ENCODE measurements around the gene TULP4. TPM values are rescaled to one million over a fixed set of nuclear protein-coding genes. Genes with fewer than 3 reads are reported as not detected.

TULP4 gene
- total and polyA plus RNA-seq, 2 of the 8 experiments (the other 6 are each of a cell fraction or from before 2014, with no cell fraction given), result 7.7 to 51.6 TPM

DNA sequence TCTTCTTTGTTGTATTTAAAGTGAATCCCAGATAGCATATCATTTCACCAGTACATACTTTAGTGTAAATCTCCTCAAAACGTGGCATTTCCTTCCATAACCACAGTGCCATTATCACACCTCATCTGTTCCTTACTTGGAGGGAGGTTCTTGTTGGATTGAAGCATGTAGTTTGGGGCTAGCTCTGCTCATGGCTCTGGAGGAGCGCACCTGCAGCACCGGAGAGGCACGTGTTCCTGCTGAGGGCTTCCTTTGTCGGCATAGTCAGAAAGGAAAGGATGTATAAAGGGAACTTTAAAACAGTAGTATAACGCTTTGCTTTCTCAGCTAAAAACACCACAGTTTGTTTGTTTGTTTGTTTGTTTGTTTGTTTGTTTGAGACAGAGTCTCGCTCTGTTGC lies 126.0 kb downstream of the TULP4 start:
- Histone ChIP-seq H3K9ac (replicated peaks in 1 of 4; ENCODE audit: extremely low read depth in 1 of 4, low read depth in 3 of 4, low read length in 3 of 4) (no peak overlapping the region), H2BK120ac (replicated peaks; ENCODE audit: low read depth, low read length) (no peak overlapping the region), H2AFZ (ENCODE audit: low read length) (no peak overlapping the region), H3K79me1 (ENCODE audit: low read depth, low read length) (no peaks in the 10 kb centered on the region; the same call in 1 of the 2 replicates), H3K14ac (ENCODE audit: insufficient read length) (no peak overlapping the region), H2BK20ac (ENCODE audit: low read length) (no peak overlapping the region), H3K18ac (ENCODE audit: extremely low read depth, low read length) (no peak overlapping the region), H3K27ac (ENCODE audit: low read depth, low read length) (no peak overlapping the region), H2BK5ac (ENCODE audit: low read depth, low read length) (no peak overlapping the region), H3K27me3 (replicated peaks in 1 of 4; ENCODE audit: control insufficient read depth in 3 of 4, extremely low read depth in 1 of 4, insufficient read depth in 3 of 4, low read length in 3 of 4) (no peaks in the 10 kb centered on the region), H2BK15ac (ENCODE audit: low read length) (no peak overlapping the region), H3K56ac (replicated peaks; ENCODE audit: insufficient read length, low read depth, low read length) (no peak overlapping the region), H4K20me1 (replicated peaks in 1 of 2; ENCODE audit: control insufficient read depth in 1 of 2, insufficient read depth in 2 of 2, low read length in 2 of 2) (no peaks in the 10 kb centered on the region), H3K79me2 (ENCODE audit: control insufficient read depth in 1 of 2, insufficient read depth in 2 of 2, low read length in 2 of 2) (no peaks in the 10 kb centered on the region), H4K5ac (ENCODE audit: insufficient read length, low read depth, low read length) (no peak overlapping the region), H3K23me2 (ENCODE audit: low read depth, low read length) (no peaks in the 10 kb centered on the region), H4K91ac (replicated peaks; ENCODE audit: insufficient read length, low read length) (no peak overlapping the region), H3K4me1 (replicated peaks in 1 of 4; ENCODE audit: control insufficient read depth in 3 of 4, insufficient read depth in 4 of 4, low read length in 3 of 4) (no peaks in the 10 kb centered on the region), H4K8ac (ENCODE audit: extremely low read depth, insufficient read depth, low read length) (no peak overlapping the region), H2BK12ac (ENCODE audit: low read depth, low read length) (no peak overlapping the region), H3K4me3 (ENCODE audit: extremely low read depth in 1 of 4, insufficient read depth in 2 of 4, low read depth in 3 of 4, low read length in 4 of 4) (no peak overlapping the region), H3K36me3 (ENCODE audit: control insufficient read depth in 2 of 4, insufficient read depth in 4 of 4, low read length in 3 of 4) (no peaks in the 10 kb centered on the region), H3K23ac (ENCODE audit: insufficient read length) (no peak overlapping the region), H3K4me2 (ENCODE audit: insufficient read depth in 1 of 2, low read depth in 2 of 2, low read length in 2 of 2) (no peak overlapping the region), H3K4ac (replicated peaks; ENCODE audit: insufficient read length, low read depth, low read length) (no peak overlapping the region), H2AK5ac (ENCODE audit: low read depth, low read length) (no peak overlapping the region), H3K9me3 (ENCODE audit: insufficient read depth in 2 of 2, low read depth in 1 of 2, low read length in 1 of 2) (no peaks in the 10 kb centered on the region)
- 94% methylated on average over 7 of the region's 7 CpGs; no CpG with 5 or more reads in 1 of the 2 experiments for WGBS, 2 experiments (ENCODE audit: extremely low coverage in 1 of 2, insufficient coverage in 1 of 2, insufficient read length in 1 of 2, insufficient replicate concordance in 2 of 2, low coverage in 1 of 2, low lambda C conversion rate in 2 of 2, missing lambda C conversion rate in 1 of 2)
- POLR2A ChIA-PET (ENCODE audit: partially characterized antibody), result no interaction called here
- peak in 1 of 2 experiments; percentile 14 for DNase-seq (ENCODE audit: low read depth in 1 of 2, low spot score in 2 of 2)
- CTCF ChIA-PET (ENCODE audit: partially characterized antibody), result interaction anchor here (1.2 kb wide), 1 partner anchor 8 kb away, joined by 4 read pairs; no protein-coding TSS in a partner anchor
- FAIRE-seq, result no peak
- TF ChIP-seq JUND (IDR thresholded peaks at IDR 0.05; ENCODE audit: low read length) (no peak), KDM5A (IDR thresholded peaks at IDR 0.05; ENCODE audit: low read length) (no peak), BCL11A (IDR thresholded peaks at IDR 0.05; ENCODE audit: low read depth in 2 of 2, low read length in 2 of 2) (no peak), SP1 (IDR thresholded peaks at IDR 0.05; ENCODE audit: low read depth, low read length) (no peak)
